HS-5 (cell line): ENCODE measurements around the gene CTSW.
A peak's percentile ranks its signal among the peaks of the same experiment; 100 is the strongest.

Source experiments
- DNase-seq: peaks from one replicate; pipeline ENCODE4 v3.0.0-alpha.2; 2012; ENCODE audit warnings: low read depth

CTSW gene

DNA sequence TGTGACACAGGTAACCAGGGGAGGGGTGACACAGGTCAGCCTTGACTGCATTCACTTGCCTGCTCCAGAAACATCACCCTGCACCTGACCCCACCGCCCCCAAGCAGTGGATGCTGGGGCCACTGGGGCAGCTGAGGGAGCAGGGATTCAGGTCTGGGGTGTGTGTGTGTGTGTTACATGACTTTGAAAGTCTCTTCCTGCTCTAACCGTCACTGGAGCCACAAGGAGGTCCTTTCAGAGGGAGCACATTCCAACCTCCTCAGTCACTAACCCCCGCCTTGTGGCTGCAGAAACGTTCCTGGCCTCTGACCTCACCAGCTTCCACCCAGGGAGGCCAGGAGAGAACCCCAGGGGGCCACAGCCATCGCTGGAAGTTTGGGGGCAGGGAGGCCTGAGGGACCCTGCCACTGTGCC, 23.4 kb downstream of the CTSW start:
- DNase-seq = peak; percentile 90

DNA sequence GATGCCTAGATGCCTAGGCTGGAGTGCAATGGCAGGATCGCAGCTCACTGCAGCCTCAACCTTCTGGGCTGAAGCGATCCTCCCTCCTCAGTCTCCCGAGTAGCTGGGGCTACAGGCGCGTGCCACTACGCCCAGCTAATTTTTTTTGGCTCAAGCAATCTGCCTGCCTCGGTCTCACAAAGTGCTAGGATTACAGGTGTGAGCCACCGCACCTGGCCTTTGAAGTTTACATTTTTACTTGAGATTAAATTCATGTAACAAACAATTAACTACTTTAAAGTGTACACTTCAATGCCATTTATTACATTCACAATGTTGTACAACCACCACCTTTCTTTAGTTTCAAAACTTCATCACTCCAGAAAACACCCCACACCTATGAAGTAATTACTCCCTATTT, 24.1 kb downstream of the CTSW start:
- DNase-seq = no peak

- no peak for DNase-seq
These were observed 27.0 kb downstream of the CTSW start for GRCh38 chr11:65906602-65907001.

- no peak for DNase-seq
These were observed 28.2 kb downstream of the CTSW start for GRCh38 chr11:65907878-65908277.

GRCh38 chr11:65911682-65912568, 32.3 kb downstream of the CTSW start:
- DNase-seq = peak; percentile 97

DNA sequence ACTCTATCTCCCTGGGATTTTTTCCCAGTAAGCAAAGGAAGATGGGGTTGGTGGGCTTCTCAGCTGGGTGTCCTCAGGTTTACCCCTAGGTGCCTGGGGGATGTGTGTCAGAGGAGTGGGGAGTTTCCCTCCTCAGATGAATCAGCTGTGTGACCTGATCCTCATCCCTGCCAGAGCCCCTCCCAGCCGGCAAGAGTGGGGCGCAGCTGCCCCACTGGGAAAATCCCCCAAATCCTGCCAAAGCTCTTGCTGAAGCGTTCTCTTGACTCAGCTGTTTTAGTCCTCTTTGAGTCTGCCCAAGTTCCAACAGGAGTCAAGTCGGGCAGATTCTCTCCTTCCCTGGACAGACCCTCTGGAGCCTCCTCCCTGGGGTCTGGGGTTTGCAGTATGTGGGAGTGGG, 33.2 kb downstream of the CTSW start:
- no peak for DNase-seq

- no peak for DNase-seq
These were observed 35.6 kb downstream of the CTSW start for GRCh38 chr11:65915101-65915820.

DNA sequence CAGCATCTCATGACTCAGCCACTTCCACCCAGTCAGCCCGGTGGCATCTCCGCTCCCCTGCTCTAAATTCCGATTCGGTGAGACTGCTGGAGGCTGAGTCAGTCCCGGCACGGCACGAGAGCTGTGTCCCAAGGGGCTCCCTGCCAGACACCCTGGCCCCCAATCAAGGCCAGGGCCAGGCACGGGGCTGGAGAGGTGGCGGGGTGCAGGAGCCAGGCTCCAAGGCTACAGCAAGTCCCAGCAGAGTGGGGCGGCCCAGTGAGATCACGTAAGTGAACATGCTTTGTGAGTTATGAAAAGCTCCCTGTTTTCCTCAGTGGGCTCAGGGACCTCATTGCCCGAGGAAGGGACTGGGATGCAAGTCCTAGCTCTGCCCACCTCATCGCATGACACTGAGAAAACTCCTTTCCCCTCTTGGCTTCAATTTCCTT, 36.2 kb downstream of the CTSW start:
- peak; percentile 97 for DNase-seq

- no peak for DNase-seq
These were observed 36.8 kb downstream of the CTSW start for GRCh38 chr11:65916391-65916790.

GRCh38 chr11:65917077-65917433, 37.4 kb downstream of the CTSW start:
- no peak for DNase-seq

GRCh38 chr11:65917434-65918210, 38.0 kb downstream of the CTSW start:
- DNase-seq = no peak

DNA sequence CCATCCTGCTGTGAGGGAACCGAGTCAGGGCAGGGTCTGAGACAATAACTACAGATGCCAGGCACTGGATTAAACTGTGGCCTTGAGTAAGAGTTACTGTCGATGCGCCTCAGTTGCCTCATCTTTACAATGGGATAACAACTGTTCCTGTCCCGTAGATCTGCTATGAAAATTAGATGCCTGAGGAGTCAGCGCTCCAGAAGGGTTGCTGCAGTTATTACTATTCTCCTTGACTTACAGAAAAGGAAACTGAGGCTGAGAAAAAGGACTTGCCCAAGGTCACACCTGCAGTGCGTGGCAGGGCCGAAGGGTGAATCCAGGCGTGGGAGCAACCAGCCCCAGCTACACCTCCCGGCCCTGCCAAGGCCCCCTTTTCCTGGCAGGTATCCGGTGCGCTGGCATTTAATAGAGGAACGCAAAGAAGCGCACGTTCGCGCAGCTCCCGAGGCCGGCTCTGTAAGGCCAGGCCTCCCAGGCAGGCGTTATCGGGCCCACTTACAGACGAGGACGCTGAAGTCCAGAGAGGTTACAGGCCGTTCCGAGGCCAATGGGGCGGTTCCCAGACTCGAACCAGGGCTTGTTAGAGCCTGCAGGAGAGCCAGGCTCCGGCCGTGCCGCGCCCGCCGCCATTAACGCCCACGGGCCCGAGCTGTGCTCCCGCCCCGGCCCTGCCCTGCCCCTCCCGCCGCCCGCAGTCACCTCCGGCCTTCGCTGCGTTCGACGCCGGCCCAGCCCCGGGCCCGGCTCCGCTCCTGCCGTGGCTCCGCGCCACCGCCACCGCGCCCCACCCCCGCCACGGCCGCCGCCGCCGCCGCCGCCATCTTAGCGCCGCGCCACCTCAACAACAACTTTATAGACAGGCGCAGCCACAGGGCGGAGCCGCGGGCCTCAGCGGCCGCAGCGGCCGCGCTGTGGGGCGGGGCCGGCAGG, 38.8 kb downstream of the CTSW start, which contains the start of gene C11orf68:
Gene C11orf68, minus strand, starts transcription at position 852 of the 930 bp plus-strand sequence. Its CDS starts 31 bp downstream, at position 821.
- DNase-seq = no peak

GRCh38 chr11:65919141-65919572, 39.5 kb downstream of the CTSW start, which contains the start of gene DRAP1:
DRAP1 (plus strand) TSS chr11:65919426; CDS start chr11:65919502, 76 bp downstream.
- DNase-seq = peak; percentile 65

DNA sequence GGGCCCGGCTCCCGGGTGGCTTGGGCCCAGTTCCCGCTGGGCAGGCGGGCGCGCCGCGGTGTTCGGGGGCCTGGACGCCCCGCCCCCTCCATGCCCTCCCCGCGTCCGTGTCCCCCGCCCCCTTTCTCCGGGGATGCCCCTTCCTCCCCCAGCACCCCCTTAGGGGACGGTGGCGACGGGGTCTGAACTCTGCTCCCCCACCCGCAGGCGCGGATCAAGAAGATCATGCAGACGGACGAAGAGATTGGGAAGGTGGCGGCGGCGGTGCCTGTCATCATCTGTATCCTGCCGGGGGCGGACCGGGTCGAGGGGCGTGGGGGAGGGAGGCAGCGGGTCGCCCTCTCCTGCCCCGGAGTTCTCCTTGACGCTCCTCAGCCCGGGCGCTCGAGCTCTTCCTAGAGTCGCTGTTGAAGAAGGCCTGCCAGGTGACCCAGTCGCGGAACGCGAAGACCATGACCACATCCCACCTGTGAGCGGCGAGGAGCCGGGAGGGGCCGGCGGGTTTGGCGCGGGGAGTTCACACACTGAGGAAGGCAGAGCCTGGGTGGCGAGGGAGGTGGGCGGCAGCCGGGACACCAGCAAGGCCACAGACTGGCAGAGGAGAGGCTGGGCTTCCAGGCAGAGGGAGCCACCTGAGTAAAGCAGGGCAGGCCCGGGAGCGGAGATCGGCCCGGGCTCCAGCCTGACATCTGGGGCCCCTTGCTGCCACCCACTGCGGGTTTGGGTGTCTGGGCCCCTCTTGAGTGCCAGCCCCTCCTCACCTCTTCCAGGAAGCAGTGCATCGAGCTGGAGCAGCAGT, 40.1 kb downstream of the CTSW start:
- no peak for DNase-seq

DNA sequence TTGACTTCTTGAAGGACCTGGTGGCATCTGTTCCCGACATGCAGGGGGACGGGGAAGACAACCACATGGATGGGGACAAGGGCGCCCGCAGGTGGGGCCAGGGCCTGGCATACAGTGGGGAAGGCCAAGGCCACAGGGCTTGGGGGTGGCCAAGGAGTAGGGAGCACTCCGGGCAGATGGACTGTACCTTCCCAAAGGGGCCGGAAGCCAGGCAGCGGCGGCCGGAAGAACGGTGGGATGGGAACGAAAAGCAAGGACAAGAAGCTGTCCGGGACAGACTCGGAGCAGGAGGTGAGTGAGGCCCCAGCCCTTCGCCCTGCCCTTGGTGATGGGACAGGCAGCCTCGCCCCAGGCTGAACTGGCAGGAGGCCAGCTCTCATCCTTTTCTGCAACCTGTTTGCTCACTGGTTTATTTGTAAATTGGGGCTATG, 40.8 kb downstream of the CTSW start:
- DNase-seq = no peak

DNA sequence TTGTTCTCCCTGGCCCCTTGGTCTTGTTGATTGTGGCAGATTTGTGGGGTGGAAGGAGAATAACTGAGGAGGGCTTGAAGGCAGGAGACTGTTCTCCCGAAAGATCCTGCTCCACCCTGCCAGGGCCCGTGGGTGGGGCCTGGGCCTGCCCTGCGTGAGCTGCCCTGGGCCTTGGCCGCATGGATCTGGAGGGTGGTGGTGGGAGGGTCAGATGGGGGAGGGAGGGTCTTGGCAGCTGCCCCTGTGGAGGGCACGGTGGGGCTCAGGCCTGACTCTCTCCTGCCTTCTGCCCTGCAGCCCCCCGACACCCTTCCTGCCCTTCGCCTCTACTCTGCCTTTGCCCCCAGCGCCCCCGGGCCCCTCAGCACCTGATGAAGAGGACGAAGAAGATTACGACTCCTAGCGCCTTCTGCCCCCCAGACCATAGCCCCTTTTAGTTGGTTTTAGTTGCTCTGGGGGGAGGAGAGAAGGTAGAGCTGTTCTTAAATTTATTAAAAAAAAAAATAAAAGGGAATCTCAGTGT, 41.5 kb downstream of the CTSW start:
- no peak for DNase-seq

- no peak for DNase-seq
These were observed 42.2 kb downstream of the CTSW start for GRCh38 chr11:65921876-65922275.

- DNase-seq = no peak
These were observed 42.9 kb downstream of the CTSW start for GRCh38 chr11:65922565-65922964.

- no peak for DNase-seq
These were observed 45.8 kb downstream of the CTSW start for GRCh38 chr11:65925397-65925796.

- no peak for DNase-seq
These were observed 48.3 kb downstream of the CTSW start for GRCh38 chr11:65927904-65928397.
